Gastrocnemius medialis (tissue), 4 donors: ENCODE measurements around the gene NEIL3.

ENCODE experiments used
- POLR2A ChIP-seq, 2 donors: fragments of 450-650 bp; IDR thresholded peaks; one replicate each; pipeline ENCODE4 v1.6.1; 2017; ENCODE audit warnings: antibody characterized with exemption in 2 of 2, mild to moderate bottlenecking in 2 of 2, moderate library complexity in 2 of 2
- TF ChIP-seq, protein P1 (sequence below), 5 experiments: fragments of 450-650 bp in 3 of 5; fragments of 200-600 bp in 2 of 5; sonication (generic) in 2 of 5; IDR thresholded peaks in 4 of 5; conservative IDR thresholded peaks in 1 of 5; 1 replicate in 4 of 5; 2 replicates in 1 of 5; pipeline ENCODE4 v1.5.1; 2016 to 2019; ENCODE audit warnings: antibody characterized with exemption in 5 of 5, mild to moderate bottlenecking in 3 of 5, moderate library complexity in 3 of 5

DNA sequence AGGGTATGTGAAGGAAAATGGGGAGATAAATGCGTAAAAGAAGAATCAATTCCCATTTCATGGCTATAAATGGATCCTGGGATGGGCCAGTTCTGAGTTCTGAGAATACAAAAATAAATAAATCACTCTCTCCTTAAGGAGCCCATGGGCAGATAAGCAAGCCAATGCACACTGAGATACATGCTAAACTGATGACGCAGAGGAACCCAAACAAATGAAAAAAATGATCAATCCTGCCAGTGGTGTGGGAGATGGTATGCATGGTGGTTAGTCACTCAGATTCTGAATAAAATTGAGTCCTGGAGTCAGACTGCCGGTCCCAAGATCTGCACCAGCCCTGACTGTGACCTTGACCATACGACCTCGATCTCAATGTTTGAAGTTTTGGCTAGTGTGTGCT lies 59.7 kb downstream of the NEIL3 start:
- TF ChIP-seq, protein P1, sequence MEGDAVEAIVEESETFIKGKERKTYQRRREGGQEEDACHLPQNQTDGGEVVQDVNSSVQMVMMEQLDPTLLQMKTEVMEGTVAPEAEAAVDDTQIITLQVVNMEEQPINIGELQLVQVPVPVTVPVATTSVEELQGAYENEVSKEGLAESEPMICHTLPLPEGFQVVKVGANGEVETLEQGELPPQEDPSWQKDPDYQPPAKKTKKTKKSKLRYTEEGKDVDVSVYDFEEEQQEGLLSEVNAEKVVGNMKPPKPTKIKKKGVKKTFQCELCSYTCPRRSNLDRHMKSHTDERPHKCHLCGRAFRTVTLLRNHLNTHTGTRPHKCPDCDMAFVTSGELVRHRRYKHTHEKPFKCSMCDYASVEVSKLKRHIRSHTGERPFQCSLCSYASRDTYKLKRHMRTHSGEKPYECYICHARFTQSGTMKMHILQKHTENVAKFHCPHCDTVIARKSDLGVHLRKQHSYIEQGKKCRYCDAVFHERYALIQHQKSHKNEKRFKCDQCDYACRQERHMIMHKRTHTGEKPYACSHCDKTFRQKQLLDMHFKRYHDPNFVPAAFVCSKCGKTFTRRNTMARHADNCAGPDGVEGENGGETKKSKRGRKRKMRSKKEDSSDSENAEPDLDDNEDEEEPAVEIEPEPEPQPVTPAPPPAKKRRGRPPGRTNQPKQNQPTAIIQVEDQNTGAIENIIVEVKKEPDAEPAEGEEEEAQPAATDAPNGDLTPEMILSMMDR (IDR thresholded peaks at IDR 0.05 in 4 of 5, conservative IDR thresholded peaks at IDR 0.05 in 1 of 5): no peak
- no peak for TF ChIP-seq POLR2A (IDR thresholded peaks at IDR 0.05)
